Measurements from ENCODE around the gene FOXD4L1.
"Not testable (repeated sequence)": the region's sequence is repeated elsewhere in the genome, so short reads cannot be mapped to it uniquely, and the experiment has no call there.

The FOXD4L1 gene

DNA sequence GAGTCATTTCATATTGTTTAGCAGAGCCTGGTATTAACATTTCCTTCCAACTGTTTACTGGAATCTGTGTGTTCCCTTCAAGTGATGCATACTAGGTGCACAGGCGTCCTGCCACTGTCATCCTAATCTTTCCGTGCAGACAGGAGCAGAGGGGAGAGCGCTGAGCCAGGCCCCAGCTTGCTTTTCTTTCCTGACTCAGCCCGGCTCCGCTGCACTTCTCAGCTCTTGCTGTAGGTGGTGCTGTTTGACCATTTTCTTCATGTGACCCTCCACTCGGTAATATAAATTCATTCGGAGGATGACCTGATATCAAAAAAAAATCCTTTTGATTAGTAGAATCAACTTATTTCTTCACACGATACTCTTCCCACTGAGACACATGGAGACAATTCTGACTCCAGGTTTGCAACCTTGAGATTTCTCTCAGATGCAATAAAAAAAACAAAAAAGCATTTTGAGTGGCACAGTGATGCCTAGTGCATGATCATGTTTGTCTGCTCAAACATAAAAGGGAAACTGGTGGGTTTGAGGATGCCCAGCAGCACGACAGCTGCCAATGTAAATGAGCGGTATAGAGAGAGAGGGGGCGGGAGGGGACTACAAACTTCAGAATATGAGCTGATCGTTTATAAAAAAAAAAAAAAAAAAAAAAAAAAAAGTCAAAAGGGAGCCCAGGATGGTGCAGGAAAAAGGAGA, 29.0 kb downstream of the FOXD4L1 start:
- DNase-seq, result not testable (repeated sequence)

DNA sequence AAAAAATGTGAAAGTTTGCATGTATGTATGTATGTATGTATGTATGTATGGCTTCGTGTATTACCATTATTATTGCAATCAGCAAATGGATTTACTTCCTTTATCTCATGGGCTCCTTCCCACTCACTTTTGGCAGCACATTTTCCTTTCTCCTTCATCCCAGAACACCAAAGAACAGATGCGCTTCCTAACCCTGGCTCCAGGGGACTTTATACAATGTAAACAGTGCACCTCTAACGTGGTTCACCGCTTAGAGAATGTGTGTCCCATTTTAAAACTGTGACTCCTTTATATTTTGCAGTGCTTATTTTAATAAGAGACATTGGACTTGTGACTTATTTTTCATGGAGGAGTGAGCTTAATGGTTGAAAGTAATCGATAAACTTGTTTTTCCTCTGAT, 29.7 kb downstream of the FOXD4L1 start:
- not testable (repeated sequence) for DNase-seq

DNA sequence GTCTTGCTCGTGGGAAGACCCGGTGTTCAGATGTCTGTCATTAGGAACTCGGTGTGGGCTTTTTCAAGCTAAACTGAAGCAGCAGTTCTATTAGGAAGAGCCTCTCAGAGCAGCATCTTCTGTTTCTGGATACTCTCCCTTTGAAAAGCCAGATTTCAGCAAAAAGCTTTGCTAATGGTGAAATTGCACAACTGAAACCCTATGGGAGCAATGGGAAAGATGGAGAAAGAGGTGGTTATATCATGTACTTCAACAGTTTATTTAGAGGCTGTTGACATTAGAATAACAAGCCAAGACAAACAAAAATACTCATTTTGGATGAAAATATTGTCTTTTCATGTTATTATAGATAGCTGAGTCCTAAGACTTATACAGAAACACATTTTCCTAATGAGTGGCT, 30.4 kb downstream of the FOXD4L1 start:
- not testable (repeated sequence) for DNase-seq

DNA sequence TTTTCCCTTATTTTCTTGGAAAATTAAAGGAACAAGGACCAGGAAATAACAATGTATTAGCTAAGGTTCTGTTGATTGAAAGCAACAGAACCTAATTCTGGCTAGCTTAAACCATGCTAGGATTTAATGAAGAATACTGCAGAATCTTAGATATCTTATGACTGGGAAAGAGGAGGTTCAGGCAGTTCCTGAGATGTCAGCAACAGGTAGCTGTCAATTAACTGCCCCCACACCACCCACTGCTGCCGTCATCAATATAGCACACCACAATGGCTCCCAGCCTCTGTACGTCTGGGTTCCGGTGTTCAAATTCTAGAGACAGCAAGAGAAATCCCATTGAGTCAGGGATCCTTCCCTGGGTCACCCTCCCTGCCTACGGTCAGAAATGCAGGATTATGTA, 34.5 kb downstream of the FOXD4L1 start:
- not testable (repeated sequence) for DNase-seq

DNA sequence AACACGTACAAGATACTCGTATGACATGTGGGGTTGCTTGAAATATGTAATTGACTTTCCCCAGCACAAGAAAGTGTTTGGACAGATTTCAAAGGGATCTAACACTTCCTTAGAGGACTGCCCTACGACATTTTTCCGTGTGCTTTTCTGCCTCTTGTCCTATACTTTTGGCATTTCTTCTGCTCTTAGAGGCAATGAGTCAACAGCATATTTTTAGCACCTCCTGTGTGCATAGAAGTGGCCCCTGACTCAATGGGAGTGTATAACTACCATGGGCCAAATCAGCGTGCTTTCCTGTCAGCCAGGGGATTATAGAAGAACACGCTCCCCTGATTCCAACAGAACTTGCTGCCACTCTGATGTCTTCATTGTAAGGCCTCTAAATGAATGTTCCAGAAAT, 38.1 kb downstream of the FOXD4L1 start:
- not testable (repeated sequence) for DNase-seq

DNA sequence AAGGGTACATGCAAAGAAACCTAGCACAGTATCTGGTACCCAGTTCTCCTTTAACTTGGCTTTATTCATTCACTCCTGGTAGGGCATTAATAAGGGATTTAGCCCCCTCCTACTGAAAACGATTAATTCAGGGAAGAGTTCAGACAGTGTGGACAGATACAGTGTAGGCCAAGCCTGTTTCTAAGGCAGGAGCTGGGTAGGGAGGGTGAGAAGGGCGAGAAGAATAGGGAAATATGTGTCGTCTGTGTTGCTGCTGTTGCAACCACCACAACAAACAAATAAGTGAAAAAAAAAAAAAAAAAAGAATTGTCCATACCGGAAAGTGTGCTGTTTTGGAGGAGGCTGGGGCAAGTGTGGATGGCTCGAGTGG, 42.4 kb downstream of the FOXD4L1 start:
- not testable (repeated sequence) for DNase-seq

DNA sequence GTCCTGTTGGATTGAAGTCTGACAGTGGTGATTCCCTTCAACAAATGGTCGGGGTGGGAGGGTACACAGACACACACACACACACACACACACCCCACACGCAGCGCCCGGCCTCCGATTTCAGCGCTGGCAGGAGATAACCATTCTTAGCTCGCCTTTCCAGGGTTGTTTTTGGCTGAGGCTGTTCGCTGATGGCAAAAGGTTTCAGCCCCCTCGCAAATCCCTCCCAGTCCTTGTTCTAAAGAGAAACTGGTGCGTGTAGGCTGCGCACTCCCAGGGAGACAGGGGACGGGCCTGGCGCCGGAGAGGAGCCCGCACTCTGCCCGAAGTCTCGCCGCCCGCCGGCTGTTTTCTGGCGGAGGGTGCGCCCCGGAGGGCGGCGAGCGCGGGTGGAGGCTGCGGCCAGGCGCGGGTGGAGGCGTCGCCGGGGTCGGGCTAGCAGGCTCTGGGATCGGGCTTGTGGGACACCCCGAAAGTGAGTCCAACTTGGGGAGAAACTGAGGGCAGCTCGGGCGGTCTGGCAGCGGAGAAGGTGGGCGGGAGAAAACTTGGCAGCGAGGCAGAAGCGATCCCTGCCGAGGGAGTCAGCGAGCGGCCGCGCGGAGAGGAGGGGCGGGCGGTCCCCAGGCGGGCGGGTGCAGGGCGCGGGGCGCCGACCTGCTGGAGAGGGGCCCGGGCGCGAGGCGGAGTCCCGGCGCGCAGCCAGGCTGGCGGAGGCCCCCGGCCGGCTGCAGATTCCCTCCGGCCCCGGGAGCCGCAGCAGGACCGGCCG, 42.9 kb downstream of the FOXD4L1 start:
- not testable (repeated sequence) for DNase-seq

DNA sequence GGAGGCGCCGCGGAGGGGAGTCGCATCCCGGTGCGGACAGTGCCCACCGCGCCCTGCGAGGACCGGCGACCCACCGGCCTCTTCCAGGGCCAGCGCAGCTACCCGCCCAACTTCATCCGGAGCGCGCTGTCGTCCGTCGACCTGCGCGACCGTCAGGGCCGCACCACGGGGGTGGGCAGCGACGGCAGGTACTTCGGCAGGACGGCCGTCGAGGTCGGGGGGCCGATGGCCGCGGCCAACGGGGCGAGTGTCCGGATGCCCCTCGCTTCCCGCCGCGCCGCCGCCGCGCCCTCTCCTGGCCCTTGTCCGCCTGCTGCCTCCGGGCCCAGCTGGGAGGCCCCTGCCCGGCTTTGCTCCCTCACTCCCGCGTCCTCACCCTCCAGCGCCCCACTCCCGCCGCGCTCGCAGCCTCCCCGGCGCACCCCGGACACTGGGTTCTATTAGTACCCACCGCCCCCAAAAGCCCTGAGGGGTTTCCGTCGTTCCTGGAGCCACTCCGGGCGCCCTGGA, 43.6 kb downstream of the FOXD4L1 start:
- DNase-seq, result not testable (repeated sequence)

DNA sequence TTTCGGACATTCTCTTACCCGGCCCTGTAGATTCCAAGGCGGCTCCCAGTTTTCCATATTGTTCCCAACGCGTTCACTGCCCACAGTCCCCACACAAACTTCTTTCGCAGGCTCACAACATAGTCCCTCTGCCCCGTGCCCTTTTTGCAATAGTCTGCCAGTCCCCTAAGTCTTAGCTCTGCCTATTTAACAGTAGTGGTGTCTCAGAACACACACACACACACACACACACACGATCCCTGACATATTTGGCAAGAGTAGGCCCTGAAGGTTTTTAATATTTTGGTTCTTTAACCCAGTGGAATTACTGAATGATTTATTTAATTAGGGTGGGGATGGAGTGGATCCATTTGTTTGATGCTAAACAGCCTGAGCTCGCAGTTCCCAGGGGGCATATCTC, 44.1 kb downstream of the FOXD4L1 start:
- not testable (repeated sequence) for DNase-seq
